ENCODE data around the gene RNASE8.

DNA sequence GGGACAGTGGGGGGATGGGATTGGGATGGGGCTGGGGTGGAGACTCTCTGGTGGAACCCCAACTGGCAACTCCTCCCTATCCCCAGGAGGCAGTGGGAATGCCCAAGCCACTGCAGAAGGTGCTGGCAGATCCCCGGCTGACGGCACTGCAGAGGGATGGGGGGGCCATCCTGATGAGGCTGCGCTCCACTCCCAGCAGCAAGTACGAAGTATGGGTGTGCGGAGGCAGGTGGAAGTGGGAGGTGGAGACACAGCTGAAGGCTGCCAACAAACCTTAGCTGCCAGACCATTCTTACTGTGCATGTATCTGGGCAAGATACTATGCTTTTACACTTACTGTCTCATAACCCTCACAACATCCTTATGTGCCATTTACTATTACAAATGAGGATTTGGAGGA lies 20.7 kb downstream of the RNASE8 start:
- TF ChIP-seq, protein P1, sequence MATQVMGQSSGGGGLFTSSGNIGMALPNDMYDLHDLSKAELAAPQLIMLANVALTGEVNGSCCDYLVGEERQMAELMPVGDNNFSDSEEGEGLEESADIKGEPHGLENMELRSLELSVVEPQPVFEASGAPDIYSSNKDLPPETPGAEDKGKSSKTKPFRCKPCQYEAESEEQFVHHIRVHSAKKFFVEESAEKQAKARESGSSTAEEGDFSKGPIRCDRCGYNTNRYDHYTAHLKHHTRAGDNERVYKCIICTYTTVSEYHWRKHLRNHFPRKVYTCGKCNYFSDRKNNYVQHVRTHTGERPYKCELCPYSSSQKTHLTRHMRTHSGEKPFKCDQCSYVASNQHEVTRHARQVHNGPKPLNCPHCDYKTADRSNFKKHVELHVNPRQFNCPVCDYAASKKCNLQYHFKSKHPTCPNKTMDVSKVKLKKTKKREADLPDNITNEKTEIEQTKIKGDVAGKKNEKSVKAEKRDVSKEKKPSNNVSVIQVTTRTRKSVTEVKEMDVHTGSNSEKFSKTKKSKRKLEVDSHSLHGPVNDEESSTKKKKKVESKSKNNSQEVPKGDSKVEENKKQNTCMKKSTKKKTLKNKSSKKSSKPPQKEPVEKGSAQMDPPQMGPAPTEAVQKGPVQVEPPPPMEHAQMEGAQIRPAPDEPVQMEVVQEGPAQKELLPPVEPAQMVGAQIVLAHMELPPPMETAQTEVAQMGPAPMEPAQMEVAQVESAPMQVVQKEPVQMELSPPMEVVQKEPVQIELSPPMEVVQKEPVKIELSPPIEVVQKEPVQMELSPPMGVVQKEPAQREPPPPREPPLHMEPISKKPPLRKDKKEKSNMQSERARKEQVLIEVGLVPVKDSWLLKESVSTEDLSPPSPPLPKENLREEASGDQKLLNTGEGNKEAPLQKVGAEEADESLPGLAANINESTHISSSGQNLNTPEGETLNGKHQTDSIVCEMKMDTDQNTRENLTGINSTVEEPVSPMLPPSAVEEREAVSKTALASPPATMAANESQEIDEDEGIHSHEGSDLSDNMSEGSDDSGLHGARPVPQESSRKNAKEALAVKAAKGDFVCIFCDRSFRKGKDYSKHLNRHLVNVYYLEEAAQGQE (IDR thresholded peaks at IDR 0.05; ENCODE audit: insufficient read depth in 1 of 2, low read depth in 2 of 2, low read length in 1 of 2) = no peak
- TF ChIP-seq, protein P2, sequence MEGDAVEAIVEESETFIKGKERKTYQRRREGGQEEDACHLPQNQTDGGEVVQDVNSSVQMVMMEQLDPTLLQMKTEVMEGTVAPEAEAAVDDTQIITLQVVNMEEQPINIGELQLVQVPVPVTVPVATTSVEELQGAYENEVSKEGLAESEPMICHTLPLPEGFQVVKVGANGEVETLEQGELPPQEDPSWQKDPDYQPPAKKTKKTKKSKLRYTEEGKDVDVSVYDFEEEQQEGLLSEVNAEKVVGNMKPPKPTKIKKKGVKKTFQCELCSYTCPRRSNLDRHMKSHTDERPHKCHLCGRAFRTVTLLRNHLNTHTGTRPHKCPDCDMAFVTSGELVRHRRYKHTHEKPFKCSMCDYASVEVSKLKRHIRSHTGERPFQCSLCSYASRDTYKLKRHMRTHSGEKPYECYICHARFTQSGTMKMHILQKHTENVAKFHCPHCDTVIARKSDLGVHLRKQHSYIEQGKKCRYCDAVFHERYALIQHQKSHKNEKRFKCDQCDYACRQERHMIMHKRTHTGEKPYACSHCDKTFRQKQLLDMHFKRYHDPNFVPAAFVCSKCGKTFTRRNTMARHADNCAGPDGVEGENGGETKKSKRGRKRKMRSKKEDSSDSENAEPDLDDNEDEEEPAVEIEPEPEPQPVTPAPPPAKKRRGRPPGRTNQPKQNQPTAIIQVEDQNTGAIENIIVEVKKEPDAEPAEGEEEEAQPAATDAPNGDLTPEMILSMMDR (IDR thresholded peaks at IDR 0.05) = no peak
- TF ChIP-seq POLR2AphosphoS5 (IDR thresholded peaks at IDR 0.05; ENCODE audit: low read depth, low read length) (no peak), TCF7L2 (IDR thresholded peaks at IDR 0.05; ENCODE audit: low read depth, low read length) (no peak)

Measured in Panc1 (cell line).